ENCODE measurements around the gene NKAIN4. TPM values are rescaled to one million over a fixed set of nuclear protein-coding genes. Genes with fewer than 3 reads are reported as not detected.
A peak's percentile ranks its signal among the peaks of the same experiment; 100 is the strongest.
"Not testable (repeated sequence)": the region's sequence is repeated elsewhere in the genome, so short reads cannot be mapped to it uniquely, and the experiment has no call there.

Gene NKAIN4
- total RNA-seq, 1 experiment from 2014 or later = 5.0 TPM

- peak; percentile 65 for DNase-seq (ENCODE audit: low read depth)
- in situ Hi-C loops (cut with HindIII; ENCODE audit: low pct_unique_long_range_greater_than_20kb, low sequenced_read_pairs) = not testable (repeated sequence)
Measured at GRCh38 chr20:63251350-63251749, 2.9 kb downstream of the NKAIN4 start.

DNA sequence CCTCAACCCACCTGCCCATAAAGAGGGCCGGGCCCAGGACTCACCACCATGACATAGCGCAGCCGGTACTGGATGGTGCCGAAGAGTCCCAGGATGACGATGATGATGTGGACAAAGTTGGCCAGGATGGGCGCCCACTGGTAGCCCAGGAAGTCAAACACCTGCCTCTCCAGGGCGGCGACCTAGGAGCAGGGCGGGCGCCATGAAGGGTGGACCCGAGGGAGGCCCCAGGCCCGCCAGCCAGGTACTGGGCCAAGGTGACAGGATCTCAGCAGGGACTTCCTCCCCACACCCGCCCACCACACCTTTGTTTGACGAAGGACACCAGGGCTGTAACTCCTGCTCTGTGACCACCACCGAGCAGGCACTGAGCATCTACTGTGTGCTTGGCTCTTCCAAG, 4.4 kb downstream of the NKAIN4 start:
- in situ Hi-C loops (cut with HindIII; ENCODE audit: low pct_unique_long_range_greater_than_20kb, low sequenced_read_pairs) = no loop called here
- DNase-seq (ENCODE audit: low read depth) = no peak

- peak; percentile 70 for DNase-seq (ENCODE audit: low read depth)
- in situ Hi-C loops (cut with HindIII; ENCODE audit: low pct_unique_long_range_greater_than_20kb, low sequenced_read_pairs) = no loop called here
Measured at GRCh38 chr20:63248835-63249591, 5.2 kb downstream of the NKAIN4 start.

- in situ Hi-C loops (cut with HindIII; ENCODE audit: low pct_unique_long_range_greater_than_20kb, low sequenced_read_pairs) = no loop called here
- DNase-seq (ENCODE audit: low read depth) = no peak
Measured at GRCh38 chr20:63247671-63248228, 6.5 kb downstream of the NKAIN4 start.

DNA sequence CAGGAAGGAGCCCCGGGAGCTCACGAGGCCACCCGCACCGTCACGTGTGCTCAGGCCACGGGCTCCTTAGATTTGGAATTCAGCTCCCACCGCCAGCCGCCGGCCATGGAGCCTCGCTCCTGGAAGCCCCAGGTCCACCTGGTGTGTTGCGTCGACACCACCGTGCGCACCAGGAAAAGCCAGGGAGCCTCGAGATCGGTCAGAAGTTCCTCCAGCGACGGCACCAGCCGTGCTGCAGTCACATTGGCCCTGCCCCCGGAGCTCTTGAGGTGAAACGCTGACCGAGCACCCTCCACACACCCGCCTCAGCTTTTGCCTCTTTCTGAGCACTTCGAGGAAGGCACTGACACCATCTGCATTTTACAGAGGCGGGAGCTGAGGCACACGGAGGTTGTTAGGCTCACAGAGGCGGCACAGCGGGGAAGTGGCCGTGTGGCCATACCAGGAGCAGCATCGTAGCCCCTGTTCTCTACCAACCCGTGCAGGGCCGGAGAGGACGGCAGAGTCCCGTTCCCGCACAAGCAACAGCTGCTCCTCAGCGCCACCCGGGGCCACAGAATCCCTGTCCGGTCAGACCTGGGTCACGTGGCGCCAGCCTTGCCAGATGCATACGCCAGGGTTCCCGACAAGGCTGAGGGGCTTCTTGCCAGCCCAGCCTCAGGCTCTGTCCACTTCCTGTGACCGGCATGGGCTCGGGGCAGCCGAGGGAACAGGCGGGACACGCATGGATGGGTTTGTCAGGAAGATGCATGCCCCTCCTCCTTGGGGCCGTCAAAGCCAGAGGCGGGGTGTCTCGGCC, 7.6 kb downstream of the NKAIN4 start:
- in situ Hi-C loops (cut with HindIII; ENCODE audit: low pct_unique_long_range_greater_than_20kb, low sequenced_read_pairs) = no loop called here
- DNase-seq (ENCODE audit: low read depth) = no peak

GRCh38 chr20:63244468-63244867, 9.8 kb downstream of the NKAIN4 start:
- in situ Hi-C loops (cut with HindIII; ENCODE audit: low pct_unique_long_range_greater_than_20kb, low sequenced_read_pairs) = no loop called here
- no peak for DNase-seq (ENCODE audit: low read depth)

DNA sequence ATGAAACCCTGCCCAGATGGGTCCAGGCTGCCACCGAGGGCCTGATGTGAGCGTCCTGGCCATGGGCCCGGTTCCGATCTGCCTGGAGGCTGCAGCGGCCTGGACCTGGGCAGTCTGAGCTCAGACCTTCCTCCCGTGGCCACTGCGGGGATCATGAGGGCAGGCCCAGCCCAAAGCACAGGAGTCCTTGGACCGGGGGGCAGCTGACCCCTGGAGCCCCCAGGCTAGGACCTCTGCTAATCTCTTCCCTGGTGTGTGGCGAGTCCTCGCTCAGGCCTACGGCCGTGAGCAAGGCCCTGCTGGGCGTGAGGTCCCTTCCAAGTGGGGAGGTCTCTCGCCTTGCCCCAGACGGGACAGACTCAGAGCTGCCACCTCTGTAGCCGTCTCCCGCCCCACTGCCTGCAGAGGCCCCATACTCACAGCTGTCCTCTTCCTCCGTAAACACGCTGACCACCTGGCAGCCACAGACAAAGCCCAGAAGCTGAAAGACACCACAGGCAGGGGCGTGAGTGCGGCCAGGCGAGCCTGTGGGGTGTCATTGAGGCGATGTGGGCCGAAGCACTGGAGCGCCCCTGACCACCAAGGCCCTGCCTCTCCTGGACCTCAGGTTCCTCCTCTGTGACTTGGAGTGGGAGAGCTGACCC, 10.5 kb downstream of the NKAIN4 start:
- in situ Hi-C loops (cut with HindIII; ENCODE audit: low pct_unique_long_range_greater_than_20kb, low sequenced_read_pairs) = no loop called here
- DNase-seq (ENCODE audit: low read depth) = no peak

- in situ Hi-C loops (cut with HindIII; ENCODE audit: low pct_unique_long_range_greater_than_20kb, low sequenced_read_pairs) = no loop called here
- DNase-seq (ENCODE audit: low read depth) = no peak
Measured at GRCh38 chr20:63242736-63243135, 11.5 kb downstream of the NKAIN4 start.

GRCh38 chr20:63241272-63241671, 13.0 kb downstream of the NKAIN4 start:
- DNase-seq (ENCODE audit: low read depth) = no peak
- in situ Hi-C loops (cut with HindIII; ENCODE audit: low pct_unique_long_range_greater_than_20kb, low sequenced_read_pairs) = no loop called here

- in situ Hi-C loops (cut with HindIII; ENCODE audit: low pct_unique_long_range_greater_than_20kb, low sequenced_read_pairs) = no loop called here
- no peak for DNase-seq (ENCODE audit: low read depth)
Measured at GRCh38 chr20:63240004-63240403, 14.3 kb downstream of the NKAIN4 start.

DNA sequence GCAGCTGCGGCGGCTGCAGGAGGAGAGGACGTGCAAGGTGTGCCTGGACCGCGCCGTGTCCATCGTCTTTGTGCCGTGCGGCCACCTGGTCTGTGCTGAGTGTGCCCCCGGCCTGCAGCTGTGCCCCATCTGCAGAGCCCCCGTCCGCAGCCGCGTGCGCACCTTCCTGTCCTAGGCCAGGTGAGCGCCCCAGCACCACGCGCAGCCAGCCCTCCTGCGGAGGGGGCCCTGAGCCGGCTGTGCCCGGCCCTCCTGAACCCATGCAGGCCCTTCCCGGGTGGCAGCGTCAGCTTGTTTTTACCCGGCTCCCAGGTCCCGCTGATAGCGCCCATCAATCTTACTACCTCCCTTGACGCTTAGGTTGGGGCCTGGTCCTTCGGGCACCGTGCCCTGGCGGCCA, 14.8 kb downstream of the NKAIN4 start:
- no peak for DNase-seq (ENCODE audit: low read depth)
- in situ Hi-C loops (cut with HindIII; ENCODE audit: low pct_unique_long_range_greater_than_20kb, low sequenced_read_pairs) = no loop called here

DNA sequence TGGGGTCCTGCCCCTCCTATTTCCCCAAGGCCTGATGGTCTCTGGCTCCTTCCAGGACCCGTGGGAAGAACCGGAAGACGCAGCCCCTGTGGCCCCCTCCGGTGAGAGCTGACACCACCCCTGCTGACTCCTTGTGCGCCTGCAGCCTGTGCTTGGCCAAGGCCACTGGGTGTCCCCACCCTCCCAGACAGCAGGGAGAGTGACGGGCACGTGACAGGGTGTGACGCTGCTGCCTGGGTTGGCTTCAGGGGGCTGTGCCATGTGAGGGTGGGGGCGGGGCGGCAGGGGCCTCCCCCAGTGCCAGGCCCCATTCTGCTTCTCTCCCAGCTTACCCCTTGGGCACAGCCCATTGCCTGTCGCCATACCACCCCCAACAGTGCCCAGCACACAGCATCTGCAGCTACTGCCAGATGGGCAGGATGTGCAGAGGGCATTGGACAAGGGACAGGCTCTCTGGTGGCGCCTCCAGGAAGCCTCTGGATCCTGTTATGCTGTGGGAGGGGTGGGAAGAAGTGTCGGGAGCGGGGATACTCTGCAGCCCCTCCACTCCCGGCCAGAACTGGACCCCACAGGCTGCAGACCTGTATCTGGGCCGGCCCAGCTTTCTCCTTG, 15.6 kb downstream of the NKAIN4 start:
- in situ Hi-C loops (cut with HindIII; ENCODE audit: low pct_unique_long_range_greater_than_20kb, low sequenced_read_pairs) = no loop called here
- DNase-seq (ENCODE audit: low read depth) = peak; percentile 44

GRCh38 chr20:63238031-63238430, 16.2 kb downstream of the NKAIN4 start:
- no peak for DNase-seq (ENCODE audit: low read depth)
- in situ Hi-C loops (cut with HindIII; ENCODE audit: low pct_unique_long_range_greater_than_20kb, low sequenced_read_pairs) = no loop called here

GRCh38 chr20:63236116-63236837, 18.0 kb downstream of the NKAIN4 start:
- in situ Hi-C loops (cut with HindIII; ENCODE audit: low pct_unique_long_range_greater_than_20kb, low sequenced_read_pairs) = no loop called here
- DNase-seq (ENCODE audit: low read depth) = no peak

GRCh38 chr20:63235399-63235983, 18.8 kb downstream of the NKAIN4 start, which contains the start of gene BIRC7:
TSS of gene BIRC7 (plus strand) at chr20:63235905. CDS start at chr20:63236097, 192 bp downstream.
- in situ Hi-C loops (cut with HindIII; ENCODE audit: low pct_unique_long_range_greater_than_20kb, low sequenced_read_pairs) = no loop called here
- no peak for DNase-seq (ENCODE audit: low read depth)

DNA sequence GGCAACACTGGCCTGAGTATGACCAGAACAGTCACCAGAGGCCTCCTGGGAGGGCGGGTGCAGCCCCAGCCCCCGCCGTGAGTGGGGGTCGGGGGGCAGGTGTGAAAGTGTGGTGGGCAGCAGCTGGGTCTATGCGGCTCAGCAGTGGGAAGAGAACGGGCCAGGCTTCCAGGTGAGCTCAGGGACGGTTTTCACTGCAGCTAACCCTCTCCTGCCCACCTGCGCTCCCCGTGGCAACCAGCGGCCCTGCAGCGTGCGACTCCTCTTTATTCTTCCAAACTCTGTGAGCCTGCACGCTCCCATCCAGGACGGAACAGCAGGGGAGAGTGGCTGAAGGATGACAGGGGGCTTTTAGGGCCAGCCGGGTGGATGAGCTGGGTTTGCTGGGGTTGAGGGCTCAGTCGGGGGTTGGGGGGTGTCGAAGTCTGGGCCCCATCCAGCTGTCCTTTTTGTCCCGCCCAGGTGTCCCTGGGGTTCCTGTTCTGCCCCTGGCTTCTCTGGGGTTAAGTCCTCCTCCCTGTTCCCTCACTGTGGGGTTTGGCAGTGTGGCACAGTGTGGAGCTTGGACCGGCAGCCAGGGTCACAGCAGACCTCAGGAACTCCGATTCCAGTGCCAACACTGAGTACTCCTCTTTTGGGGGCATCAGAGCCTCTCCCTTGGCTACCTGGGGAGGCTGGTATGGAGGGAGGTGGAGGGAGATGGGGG, 19.4 kb downstream of the NKAIN4 start:
- no peak for DNase-seq (ENCODE audit: low read depth)
- in situ Hi-C loops (cut with HindIII; ENCODE audit: low pct_unique_long_range_greater_than_20kb, low sequenced_read_pairs) = no loop called here

DNA sequence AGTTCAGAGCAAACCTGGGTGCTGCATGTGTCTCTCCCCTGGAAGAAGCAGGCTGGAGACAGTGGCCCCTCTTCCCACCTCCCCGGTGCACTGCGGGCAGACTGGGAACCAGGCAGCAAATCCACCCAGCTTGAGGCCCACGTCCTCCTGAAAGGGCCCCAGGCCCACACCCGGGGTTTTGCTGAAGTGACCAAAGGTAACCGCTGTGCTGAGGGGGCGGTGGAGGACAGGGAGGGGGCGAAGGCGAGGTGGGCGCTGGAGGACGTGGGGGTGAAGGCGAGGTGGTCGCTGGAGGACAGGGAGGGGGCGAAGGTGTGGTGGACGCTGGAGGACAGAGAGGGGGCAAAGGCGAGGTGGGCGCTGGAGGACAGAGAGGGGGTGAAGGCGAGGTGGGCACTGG, 20.3 kb downstream of the NKAIN4 start:
- in situ Hi-C loops (cut with HindIII; ENCODE audit: low pct_unique_long_range_greater_than_20kb, low sequenced_read_pairs) = no loop called here
- no peak for DNase-seq (ENCODE audit: low read depth)
